ENCODE data around the gene TLR2.

The TLR2 gene

DNA sequence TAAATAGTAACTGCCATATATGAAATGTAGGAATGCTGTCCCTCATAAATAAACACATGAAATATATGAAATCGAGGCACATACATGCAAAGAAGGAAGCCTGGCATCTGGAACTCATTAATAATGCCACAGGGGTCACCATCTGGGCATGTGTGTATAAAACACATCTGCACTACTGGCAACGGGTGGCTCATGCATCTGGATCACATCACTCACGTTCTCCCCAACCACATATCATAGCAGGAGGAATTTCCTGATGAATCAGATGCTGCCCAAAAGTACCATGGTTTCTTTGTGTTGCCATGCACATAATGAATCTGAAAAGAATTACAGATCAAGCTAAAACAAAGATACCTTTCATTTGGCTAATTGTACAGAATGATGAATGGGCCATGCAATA, 47.2 kb downstream of the TLR2 start:
- DNase-seq (ENCODE audit: low read depth): peak; percentile 64

DNA sequence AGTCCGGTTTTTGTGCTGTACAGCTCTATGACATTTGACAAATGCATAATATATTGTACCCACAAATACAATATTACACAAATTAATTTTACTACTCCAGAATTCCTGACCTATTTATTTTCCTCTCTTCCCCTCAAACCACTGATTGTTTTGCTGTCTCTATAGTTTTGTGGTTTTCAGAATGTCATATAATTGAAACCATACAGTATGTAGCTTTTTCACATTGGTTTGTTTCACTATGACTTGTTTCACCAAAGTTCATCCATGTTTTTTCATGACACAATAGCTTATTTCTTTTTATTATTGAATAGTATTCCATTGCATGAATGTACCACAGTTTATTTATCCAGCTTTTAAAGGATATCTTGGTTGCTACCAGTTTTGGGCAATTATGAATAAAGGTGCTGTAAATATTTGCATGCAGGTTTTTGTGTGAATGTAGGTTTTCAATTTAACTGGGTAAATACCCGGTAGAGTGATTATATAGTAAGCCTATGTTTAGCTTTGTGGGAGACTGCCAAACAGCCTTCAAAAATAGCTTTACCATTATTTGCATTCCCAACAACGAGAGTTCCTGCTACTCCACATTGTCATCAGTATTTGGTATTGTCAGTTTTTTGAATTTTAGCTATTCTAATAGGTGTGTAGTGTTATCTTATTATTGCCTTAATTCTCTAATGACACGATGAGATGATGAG, 49.8 kb downstream of the TLR2 start:
- DNase-seq (ENCODE audit: low read depth): no peak

DNA sequence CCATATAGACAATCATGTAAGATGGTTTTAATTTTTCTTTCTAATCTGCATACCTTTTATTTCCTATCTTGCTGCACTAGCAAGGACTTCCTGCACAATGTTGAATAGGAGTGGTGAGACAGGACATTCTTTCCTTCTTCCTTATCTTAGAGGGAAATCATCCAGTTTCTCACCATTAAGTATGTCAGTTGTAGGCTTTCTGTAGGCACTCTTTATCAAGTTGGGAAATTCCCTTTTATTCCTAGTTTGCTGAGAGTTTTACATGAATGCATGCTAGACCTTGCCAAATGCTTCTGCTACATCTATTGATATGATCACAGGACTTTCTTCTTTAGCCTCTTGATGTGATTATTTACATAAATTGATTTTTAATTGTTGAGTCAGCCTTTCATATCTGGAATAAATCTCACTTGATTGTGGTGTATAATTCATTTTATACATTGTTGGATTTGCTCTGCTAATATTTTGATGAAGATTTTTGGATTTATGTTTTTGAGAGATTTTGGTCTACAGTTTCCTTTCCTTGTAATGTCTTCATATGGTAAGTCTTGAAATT, 51.9 kb downstream of the TLR2 start:
- DNase-seq (ENCODE audit: low read depth): no peak

DNA sequence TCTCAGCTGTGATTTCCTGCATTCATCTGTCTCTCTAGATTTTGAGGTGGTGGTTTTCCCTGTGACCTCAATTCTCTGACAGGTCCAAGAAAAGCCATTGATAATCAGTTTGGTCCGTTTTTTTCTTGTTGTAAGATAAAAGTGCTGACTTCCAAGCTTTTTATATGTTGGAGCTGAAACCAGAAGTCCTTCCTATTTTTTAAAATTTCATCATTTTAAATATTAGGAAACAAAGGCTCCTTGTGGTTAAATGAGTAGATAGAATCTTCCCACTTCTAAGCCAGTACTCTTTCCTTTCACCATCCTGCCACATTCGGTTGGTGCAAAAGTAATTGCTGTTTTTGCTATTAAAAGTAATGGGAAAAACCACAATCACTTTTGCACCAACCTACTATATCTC, 57.5 kb downstream of the TLR2 start:
- no peak for DNase-seq (ENCODE audit: low read depth)

GRCh38 chr4:153745651-153746050, 61.6 kb downstream of the TLR2 start:
- no peak for DNase-seq (ENCODE audit: low read depth)

- no peak for DNase-seq (ENCODE audit: low read depth)
These were observed 63.4 kb downstream of the TLR2 start for GRCh38 chr4:153747406-153747955.

- peak; percentile 59 for DNase-seq (ENCODE audit: low read depth)
These were observed 64.3 kb downstream of the TLR2 start for GRCh38 chr4:153748378-153748777.

GRCh38 chr4:153750197-153750817, 66.2 kb downstream of the TLR2 start:
- DNase-seq (ENCODE audit: low read depth): peak; percentile 72

DNA sequence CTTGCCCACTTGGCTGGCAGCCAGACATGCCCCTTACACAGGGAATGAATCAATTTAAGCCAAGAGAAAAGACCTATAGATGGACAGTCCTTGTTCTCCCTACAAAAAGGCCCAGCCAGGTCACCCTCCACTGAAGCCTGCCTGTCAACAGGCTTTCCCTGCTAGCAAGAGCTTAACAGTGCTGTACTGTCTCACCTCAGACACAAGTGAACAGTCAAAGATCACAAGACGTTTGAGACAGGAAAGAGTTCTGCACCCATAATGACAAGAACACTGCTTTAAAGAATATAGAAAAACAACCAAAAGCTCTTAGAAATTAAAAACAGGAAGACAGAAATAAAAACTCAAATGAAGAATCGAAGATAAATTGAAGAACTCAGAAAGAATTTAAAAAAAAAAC, 71.1 kb downstream of the TLR2 start:
- DNase-seq (ENCODE audit: low read depth): no peak

Data from ELR (cell line).